B cell (primary cell): ENCODE data around the gene SLC7A7. TPM values are rescaled to one million over a fixed set of nuclear protein-coding genes. Genes with fewer than 3 reads are reported as not detected.

Experiments
- ATAC-seq: fragments of 200-7000 bp; cut with Tn5 transposase; one replicate; pipeline ENCODE4 v1.10.0; 2021; ENCODE audit warnings: low read depth, mild to moderate bottlenecking, moderate number of reproducible peaks, moderate library complexity
- CTCF ChIA-PET: fragments of 350-600 bp; sonication (Branson Sonifier 250); formaldehyde crosslinking; loops from one replicate; lab custom pipeline; 2021; ENCODE audit warnings: antibody characterized with exemption, inconsistent platforms; lab: Charles Lee
- POLR2A ChIA-PET: fragments of 350-600 bp; sonication (Branson Sonifier 250); formaldehyde crosslinking; loops from one replicate; lab custom pipeline; 2021; ENCODE audit warnings: antibody characterized with exemption; lab: Charles Lee
- DNase-seq: peaks from one replicate; pipeline ENCODE4 v3.0.0; 2013
- H2AFZ ChIP-seq: 2 replicates; pipeline ENCODE4 v1.6.1; 2012; ENCODE audit warnings: mild to moderate bottlenecking, low read depth, low read length; ENCODE audit not compliant: insufficient read depth, poor library complexity, severe bottlenecking
- H3K27ac ChIP-seq, 2 donors: 1 replicate in 1 of 2; 2 replicates in 1 of 2; pipeline ENCODE4 v1.5.1; 2012 to 2013; ENCODE audit warnings: low read length in 2 of 2, mild to moderate bottlenecking in 2 of 2, moderate library complexity in 1 of 2
- H3K27me3 ChIP-seq, 4 experiments: fragments of 200-600 bp in 1 of 4; sonication (generic) in 1 of 4; replicated peaks in 1 of 4; 1 replicate in 2 of 4; 2 replicates in 2 of 4; pipeline versions ENCODE4 v1.6.1 to v1.7.0; 2013 to 2016; ENCODE audit warnings: low read length in 3 of 4, mild to moderate bottlenecking in 2 of 4, mixed read lengths in 1 of 4, moderate library complexity in 1 of 4; ENCODE audit not compliant: insufficient read depth in 4 of 4, control insufficient read depth in 3 of 4; ENCODE audit errors: control extremely low read depth in 1 of 4
- H3K36me3 ChIP-seq, 2 experiments: replicated peaks in 1 of 2; 1 replicate in 1 of 2; 2 replicates in 1 of 2; pipeline versions ENCODE4 v1.6.1 to v1.7.1; 2013; ENCODE audit warnings: low read length in 1 of 2; ENCODE audit not compliant: insufficient read depth in 2 of 2, control insufficient read depth in 1 of 2; ENCODE audit errors: control extremely low read depth in 1 of 2, extremely low read depth in 1 of 2
- H3K4me1 ChIP-seq, 2 donors: fragments of 200-600 bp in 1 of 2; sonication (generic) in 1 of 2; 1 replicate in 1 of 2; 2 replicates in 1 of 2; pipeline versions ENCODE4 v1.5.1 to v1.6.1; 2013 to 2017; ENCODE audit warnings: low read length in 2 of 2; ENCODE audit not compliant: control insufficient read depth in 2 of 2, insufficient read depth in 2 of 2
- H3K4me2 ChIP-seq: replicated peaks from 2 replicates; pipeline ENCODE3; 2012; ENCODE audit warnings: mild to moderate bottlenecking, low read depth, low read length; ENCODE audit not compliant: poor library complexity, severe bottlenecking
- H3K4me3 ChIP-seq, 5 experiments: fragments of 200-600 bp in 1 of 5; sonication (generic) in 1 of 5; 1 replicate in 3 of 5; 2 replicates in 2 of 5; pipeline versions ENCODE4 v1.5.1 to v1.7.0; 2011 to 2016; ENCODE audit warnings: low read length in 4 of 5, mild to moderate bottlenecking in 4 of 5, low read depth in 2 of 5, control low read depth in 1 of 5, moderate library complexity in 1 of 5; ENCODE audit not compliant: insufficient read depth in 1 of 5; ENCODE audit errors: control extremely low read depth in 1 of 5, extremely low read depth in 1 of 5
- H3K79me2 ChIP-seq: fragments of 200-600 bp; sonication (generic); one replicate; pipeline ENCODE4 v1.6.0; 2016; ENCODE audit warnings: low read length; ENCODE audit not compliant: control insufficient read depth, insufficient read depth
- H3K9ac ChIP-seq: fragments of 200-600 bp; sonication (generic); 2 replicates; pipeline ENCODE4 v1.6.1; 2017; ENCODE audit warnings: mild to moderate bottlenecking, low read length, moderate library complexity
- H3K9me3 ChIP-seq, 3 donors: one replicate each; pipeline versions ENCODE4 v1.6.1 to v1.7.1; 2013; ENCODE audit warnings: low read length in 2 of 3; ENCODE audit not compliant: control insufficient read depth in 2 of 3, insufficient read depth in 1 of 3; ENCODE audit errors: control extremely low read depth in 1 of 3
- H4K20me1 ChIP-seq: 2 replicates; pipeline ENCODE4 v1.6.0; 2012; ENCODE audit warnings: mild to moderate bottlenecking, low read length; ENCODE audit not compliant: insufficient read depth, control insufficient read depth, poor library complexity, severe bottlenecking
- H3K27ac Mint-ChIP-seq: one replicate; pipeline ENCODE4 v1.8.0; 2021; ENCODE audit warnings: mixed read lengths
- H3K27me3 Mint-ChIP-seq: one replicate; pipeline ENCODE4 v1.8.0; 2021; ENCODE audit warnings: mixed read lengths
- H3K4me1 Mint-ChIP-seq: one replicate; pipeline ENCODE4 v1.8.0; 2021; ENCODE audit warnings: mixed read lengths
- H3K4me3 Mint-ChIP-seq: one replicate; pipeline ENCODE4 v1.8.0; 2021; ENCODE audit warnings: mixed read lengths
- H3K9me3 Mint-ChIP-seq: one replicate; pipeline ENCODE4 v1.8.0; 2022; ENCODE audit warnings: mixed read lengths; ENCODE audit not compliant: insufficient read depth
- EZH2 ChIP-seq: IDR thresholded peaks from 2 replicates; pipeline ENCODE4 v1.6.1; 2012; ENCODE audit warnings: borderline replicate concordance, low read depth, mild to moderate bottlenecking, moderate library complexity, low read length; ENCODE audit not compliant: insufficient read depth, poor library complexity, severe bottlenecking
- WGBS: methylation state at CpG from one replicate; pipeline ENCODE4 v1.1.5; 2013; ENCODE audit warnings: missing lambda C conversion rate; ENCODE audit not compliant: insufficient coverage; 5-methylcytosine and 5-hydroxymethylcytosine counted together
- intact Hi-C: fragments of 100-400 bp; cut with micrococcal nuclease; formaldehyde crosslinking; loops from one replicate; pipeline ENCODE4 v1.10.0; 2022
- polyA plus RNA-seq: library from polyadenylated mRNA; depleted of rRNA; stranded (reverse); fragments of >200 nt; gene quantifications from 2 replicates; pipeline ENCODE4 v1.2.3, GENCODE V29; 2012
- total RNA-seq, 2 donors: library from RNA; stranded (reverse); fragments of 120-200 nt in 1 of 2; gene quantifications; 1 replicate in 1 of 2; 2 replicates in 1 of 2; pipeline versions ENCODE4 v1.2.3 to v1.2.4, GENCODE V29; 2013 to 2022
- TF ChIP-seq, protein P1 (sequence below): fragments of 200-600 bp; IDR thresholded peaks from one replicate; pipeline ENCODE4 v1.8.0; 2022; ENCODE audit warnings: antibody characterized with exemption, mild to moderate bottlenecking

SLC7A7 gene
- total and polyA plus RNA-seq, 2 donors (not counting 1 experiment from before 2014, with no cell fraction given), result 33.4 to 50.0 TPM

DNA sequence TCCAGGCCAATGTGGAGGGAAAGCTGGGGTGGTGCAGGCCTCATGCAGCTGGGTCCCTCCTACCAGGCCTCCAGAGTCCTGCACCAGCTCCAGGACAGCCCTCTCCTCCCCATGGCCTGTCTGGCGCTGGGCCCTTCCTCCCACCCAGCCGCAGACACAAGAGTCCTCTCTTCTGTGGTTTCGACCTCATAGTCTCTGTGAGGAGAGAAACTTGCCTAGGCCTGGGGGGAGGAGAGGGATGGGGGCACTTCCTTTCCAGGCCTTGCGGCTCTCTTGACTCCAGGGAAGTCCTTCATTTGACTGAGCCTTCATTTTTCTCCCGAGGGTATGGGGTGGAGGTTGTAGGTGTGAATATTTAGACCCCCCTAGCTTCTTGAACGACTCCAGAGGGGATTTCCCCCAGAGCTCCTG is 23.4 kb upstream of the SLC7A7 start:
- H4K20me1 ChIP-seq, result no peaks in the 10 kb centered on the region
- POLR2A ChIA-PET, result interaction anchor here (0.7 kb wide), 1 partner anchor 62 kb away, joined by 3 read pairs; no protein-coding TSS in a partner anchor
- peaks cover 0 to 5% (median 0%) of the 10 kb centered on the region in 3 donors for H3K9me3 ChIP-seq
- no peak overlapping the region for H2AFZ ChIP-seq
- WGBS, result 65% methylated on average over 2 of the region's 6 CpGs
- peaks cover 4% of the 10 kb centered on the region for H3K27me3 Mint-ChIP-seq
- H3K36me3 ChIP-seq, result peaks cover 7 to 19% of the 10 kb centered on the region in 2 experiments
- intact Hi-C loops, result no loop called here
- no peak for ATAC-seq
- peaks cover 18 to 22% of the 10 kb centered on the region in 2 donors for H3K4me1 ChIP-seq
- H3K4me2 ChIP-seq, result no peak overlapping the region
- H3K4me3 Mint-ChIP-seq, result peak overlapping the region; percentile 14
- peaks cover 0 to 29% (median 11%) of the 10 kb centered on the region in 4 experiments for H3K27me3 ChIP-seq
- peaks cover 19% of the 10 kb centered on the region for H3K4me1 Mint-ChIP-seq
- H3K4me3 ChIP-seq, result no peak overlapping the region
- H3K27ac ChIP-seq, result no peak overlapping the region
- H3K79me2 ChIP-seq, result no peaks in the 10 kb centered on the region
- TF ChIP-seq EZH2, result no peak
- TF ChIP-seq, protein P1, sequence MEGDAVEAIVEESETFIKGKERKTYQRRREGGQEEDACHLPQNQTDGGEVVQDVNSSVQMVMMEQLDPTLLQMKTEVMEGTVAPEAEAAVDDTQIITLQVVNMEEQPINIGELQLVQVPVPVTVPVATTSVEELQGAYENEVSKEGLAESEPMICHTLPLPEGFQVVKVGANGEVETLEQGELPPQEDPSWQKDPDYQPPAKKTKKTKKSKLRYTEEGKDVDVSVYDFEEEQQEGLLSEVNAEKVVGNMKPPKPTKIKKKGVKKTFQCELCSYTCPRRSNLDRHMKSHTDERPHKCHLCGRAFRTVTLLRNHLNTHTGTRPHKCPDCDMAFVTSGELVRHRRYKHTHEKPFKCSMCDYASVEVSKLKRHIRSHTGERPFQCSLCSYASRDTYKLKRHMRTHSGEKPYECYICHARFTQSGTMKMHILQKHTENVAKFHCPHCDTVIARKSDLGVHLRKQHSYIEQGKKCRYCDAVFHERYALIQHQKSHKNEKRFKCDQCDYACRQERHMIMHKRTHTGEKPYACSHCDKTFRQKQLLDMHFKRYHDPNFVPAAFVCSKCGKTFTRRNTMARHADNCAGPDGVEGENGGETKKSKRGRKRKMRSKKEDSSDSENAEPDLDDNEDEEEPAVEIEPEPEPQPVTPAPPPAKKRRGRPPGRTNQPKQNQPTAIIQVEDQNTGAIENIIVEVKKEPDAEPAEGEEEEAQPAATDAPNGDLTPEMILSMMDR, result no peak
- no peaks in the 10 kb centered on the region for H3K9me3 Mint-ChIP-seq
- H3K27ac Mint-ChIP-seq, result peak overlapping the region; percentile 62
- no peak overlapping the region for H3K9ac ChIP-seq
- no peak for DNase-seq
- CTCF ChIA-PET, result interaction anchor here (0.6 to 5.0 kb wide), 8 partner anchors 8 to 254 kb away, joined by 3 to 62 read pairs (median 6); no protein-coding TSS in a partner anchor
